Head of caudate nucleus (tissue), 42 donors: Measurements from ENCODE around the gene PLAAT4.
A peak's percentile ranks its signal among the peaks of the same experiment; 100 is the strongest.

Source experiments
- DNase-seq, 42 donors: peaks; one replicate each; pipeline versions ENCODE4 v3.0.0 to v3.0.0-alpha.2; 2020 to 2021; ENCODE audit warnings: mixed read lengths in 7 of 42
- intact Hi-C: fragments of 100-400 bp; cut with DNase I; formaldehyde crosslinking; loops from one replicate; pipeline ENCODE4 v1.15.0; 2022

The PLAAT4 gene

GRCh38 chr11:63536669-63537292, at the start of gene PLAAT4:
Gene PLAAT4 (plus strand): TSS chr11:63536808. CDS start chr11:63536869, 61 bp downstream.
- intact Hi-C loops, result no loop called here
- peak in 41 of 42 donors; percentile 10 to 82 (median 51) for DNase-seq

- intact Hi-C loops, result no loop called here
- DNase-seq, result no peak
Measured at GRCh38 chr11:63488789-63489188, 47.8 kb upstream of the PLAAT4 start.

DNA sequence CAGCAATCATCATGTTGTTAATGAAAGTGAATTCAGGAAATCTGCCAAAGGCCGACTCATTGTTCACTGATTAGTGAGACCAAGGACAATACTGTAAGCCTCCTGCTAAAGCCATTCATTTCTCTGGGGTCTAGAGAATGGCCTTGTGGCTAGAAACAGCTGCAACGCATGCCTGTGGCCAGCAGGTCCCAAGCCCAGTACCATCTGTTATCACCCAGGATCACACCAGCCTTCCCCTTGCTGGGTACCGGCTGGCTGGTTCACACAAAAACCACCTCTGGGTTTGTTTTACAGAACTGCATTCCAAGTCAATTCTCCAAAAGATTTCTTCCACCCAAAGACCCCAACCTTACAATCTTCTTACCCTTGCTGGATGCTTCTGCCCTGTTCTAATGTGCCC, 46.7 kb upstream of the PLAAT4 start:
- intact Hi-C loops, result loop anchor here (5.0 kb wide), 1 partner anchor 147 kb away; no protein-coding TSS in a partner anchor
- DNase-seq, result peak in 4 of 42 donors; percentile 16 to 48 (median 35)

DNA sequence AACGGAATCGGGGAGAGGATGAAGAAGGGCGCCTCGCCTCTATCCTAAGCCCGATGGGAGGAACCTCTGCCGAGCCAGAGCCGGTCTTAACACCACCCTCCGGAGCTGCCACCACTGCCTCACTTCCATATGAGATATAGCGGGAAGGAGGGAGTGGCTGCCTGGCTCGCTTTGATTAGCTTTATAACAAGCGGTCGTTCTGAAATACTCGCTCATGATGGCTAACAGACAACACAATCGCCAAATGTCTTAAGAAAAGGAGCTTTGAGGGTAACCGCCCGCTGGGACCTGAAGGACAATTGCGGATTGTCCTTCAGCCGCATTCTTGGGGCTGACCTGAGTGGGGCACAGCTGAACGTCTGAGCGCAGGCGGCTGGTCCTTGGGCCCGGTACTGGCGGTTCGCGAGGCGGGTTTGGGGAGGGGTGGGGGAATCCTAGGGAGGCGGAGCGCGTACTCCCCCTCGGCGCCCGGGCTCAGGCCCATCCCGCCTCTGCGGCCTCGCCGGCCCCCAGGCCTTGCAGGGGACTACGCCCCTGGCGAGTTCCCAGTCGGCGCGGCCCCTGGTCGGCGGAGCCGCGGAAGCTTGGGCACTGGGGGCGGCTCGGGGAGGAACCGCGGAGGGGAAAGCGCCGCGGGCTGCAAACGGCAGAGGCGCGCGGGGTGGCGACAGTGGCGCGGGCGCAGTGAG, 45.9 kb upstream of the PLAAT4 start, which contains the start of gene PLAAT5:
TSS of gene PLAAT5 (minus strand) at position 617 of the 689 bp plus-strand sequence. CDS start at position 484, 133 bp downstream.
- DNase-seq, result peak in 31 of 42 donors; percentile 29 to 74 (median 50)
- intact Hi-C loops, result loop anchor here (5.0 kb wide), 1 partner anchor 147 kb away; no protein-coding TSS in a partner anchor

DNA sequence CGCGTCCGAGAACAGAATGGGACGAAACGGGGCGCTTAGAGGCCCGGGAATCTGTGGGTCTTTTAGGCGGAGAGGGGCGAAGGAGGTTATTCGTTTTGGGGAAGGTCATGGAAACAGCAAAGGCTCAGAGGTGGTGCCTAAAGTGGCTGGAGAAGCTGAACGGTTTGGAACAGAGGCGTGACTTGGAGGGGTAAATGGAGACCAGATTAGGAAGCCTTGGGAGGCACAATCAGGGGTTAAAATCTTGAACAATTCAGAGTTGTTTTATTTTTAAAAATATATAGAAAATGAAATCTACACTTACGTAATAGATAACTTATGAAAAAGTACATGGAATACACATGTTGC, 45.4 kb upstream of the PLAAT4 start:
- intact Hi-C loops, result loop anchor here (5.0 kb wide), 1 partner anchor 146 kb away; no protein-coding TSS in a partner anchor
- DNase-seq, result no peak

GRCh38 chr11:63491636-63492372, 44.8 kb upstream of the PLAAT4 start:
- intact Hi-C loops, result loop anchor here (5.0 kb wide), 1 partner anchor 145 kb away; no protein-coding TSS in a partner anchor
- no peak for DNase-seq

- intact Hi-C loops, result loop anchor here (5.0 kb wide), 1 partner anchor 145 kb away; no protein-coding TSS in a partner anchor
- no peak for DNase-seq
Measured at GRCh38 chr11:63492441-63492840, 44.2 kb upstream of the PLAAT4 start.

- no peak for DNase-seq
- intact Hi-C loops, result loop anchor here (5.0 kb wide), 1 partner anchor 144 kb away; no protein-coding TSS in a partner anchor
Measured at GRCh38 chr11:63493127-63493526, 43.5 kb upstream of the PLAAT4 start.

DNA sequence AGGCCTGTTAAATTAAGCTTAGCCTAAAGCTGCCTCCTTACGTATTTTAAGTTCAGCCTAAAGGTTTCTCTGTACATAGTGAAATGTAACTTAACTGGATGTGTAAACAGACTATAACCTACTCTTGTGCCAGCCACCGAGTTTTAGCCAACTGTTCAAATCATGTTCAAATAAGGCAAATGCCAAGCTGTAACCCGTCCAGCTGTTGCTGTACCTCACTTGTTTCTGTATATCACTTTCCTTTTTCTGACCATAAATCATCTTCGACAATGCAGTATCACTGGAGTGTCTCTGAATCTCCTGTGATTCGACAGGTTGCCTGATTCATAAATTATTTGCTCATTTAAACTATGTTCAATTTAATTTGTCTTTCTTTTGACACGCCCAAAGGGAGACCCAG, 41.6 kb upstream of the PLAAT4 start:
- DNase-seq, result no peak
- intact Hi-C loops, result loop anchor here (5.0 kb wide), 1 partner anchor 142 kb away; no protein-coding TSS in a partner anchor

GRCh38 chr11:63499874-63500273, 36.7 kb upstream of the PLAAT4 start:
- intact Hi-C loops, result no loop called here
- no peak for DNase-seq

- intact Hi-C loops, result no loop called here
- DNase-seq, result no peak
Measured at GRCh38 chr11:63501236-63501635, 35.4 kb upstream of the PLAAT4 start.

GRCh38 chr11:63502252-63502820, 34.3 kb upstream of the PLAAT4 start:
- DNase-seq, result no peak
- intact Hi-C loops, result no loop called here

- DNase-seq, result peak in 5 of 42 donors; percentile 12 to 44 (median 29)
- intact Hi-C loops, result no loop called here
Measured at GRCh38 chr11:63503492-63503891, 33.1 kb upstream of the PLAAT4 start.

- no peak for DNase-seq
- intact Hi-C loops, result no loop called here
Measured at GRCh38 chr11:63504054-63504453, 32.6 kb upstream of the PLAAT4 start.

- intact Hi-C loops, result no loop called here
- peak in 28 of 42 donors; percentile 26 to 81 (median 55) for DNase-seq
Measured at GRCh38 chr11:63504933-63505586, 31.5 kb upstream of the PLAAT4 start.

GRCh38 chr11:63505857-63506528, 30.6 kb upstream of the PLAAT4 start, which contains the start of gene LGALS12:
Gene LGALS12 (plus strand): TSS chr11:63506084. CDS start chr11:63506459, 375 bp downstream.
- DNase-seq, result peak in 3 of 42 donors; percentile 10 to 43 (median 20)
- intact Hi-C loops, result no loop called here

- no peak for DNase-seq
- intact Hi-C loops, result no loop called here
Measured at GRCh38 chr11:63506876-63507275, 29.7 kb upstream of the PLAAT4 start.

DNA sequence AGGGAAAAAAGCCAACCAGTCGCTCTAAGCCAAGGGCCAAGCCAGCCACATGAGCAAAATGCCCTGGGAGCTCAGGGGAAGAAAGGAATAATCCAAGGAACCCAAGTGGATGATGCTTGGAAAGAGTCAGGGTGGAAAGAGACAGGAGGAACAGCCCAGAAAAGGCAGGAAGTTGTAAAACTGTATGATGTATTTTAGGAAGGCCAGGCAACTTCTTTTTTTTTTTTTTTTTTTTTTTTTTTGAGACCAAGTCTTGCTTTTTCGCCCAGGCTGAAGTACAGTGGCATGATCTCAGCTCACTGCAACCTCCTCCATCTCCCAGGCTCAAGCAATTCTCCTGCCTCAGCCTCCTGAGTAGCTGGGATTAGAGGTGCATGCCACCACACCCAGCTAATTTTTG, 29.1 kb upstream of the PLAAT4 start:
- intact Hi-C loops, result no loop called here
- DNase-seq, result no peak
